HEK293 (cell line): ENCODE measurements around the gene CLDN7.
A peak's percentile ranks its signal among the peaks of the same experiment; 100 is the strongest.

Experiments used
- CTCF ChIA-PET: fragments of 350-600 bp; formaldehyde crosslinking; extraction: SDS; loops from one replicate; lab custom pipeline; 2021; ENCODE audit warnings: antibody characterized with exemption; lab: Yijun Ruan, JAX
- POLR2A ChIA-PET: fragments of 300-600 bp; formaldehyde crosslinking; extraction: SDS; loops from one replicate; lab custom pipeline; 2020; ENCODE audit warnings: antibody characterized with exemption, inconsistent platforms; lab: Yijun Ruan, JAX
- H3K27ac ChIP-seq: fragments of 200-500 bp; sonication (Bioruptor generic); 2 replicates; pipeline ENCODE4 v1.5.1; 2014; ENCODE audit warnings: low read depth, low read length, control low read depth, inconsistent platforms; ENCODE audit errors: extremely low read depth
- H3K36me3 ChIP-seq, 2 experiments: fragments of 200-500 bp in 1 of 2; sonication (Bioruptor generic) in 1 of 2; 1 replicate in 1 of 2; 2 replicates in 1 of 2; pipeline ENCODE4 v1.5.1; 2014 to 2017; ENCODE audit warnings: inconsistent platforms in 2 of 2, low read length in 2 of 2; ENCODE audit not compliant: control insufficient read depth in 2 of 2, insufficient read depth in 1 of 2
- H3K4me1 ChIP-seq: fragments of 200-500 bp; sonication (Bioruptor generic); 2 replicates; pipeline ENCODE4 v1.5.1; 2014; ENCODE audit warnings: mild to moderate bottlenecking, low read length, inconsistent platforms; ENCODE audit not compliant: control insufficient read depth, insufficient read depth
- H3K4me3 ChIP-seq: 2 replicates; pipeline ENCODE4 v1.5.1; 2011; ENCODE audit warnings: low read depth, mild to moderate bottlenecking, control low read depth, low read length, moderate library complexity
- H3K9me3 ChIP-seq: fragments of 200-500 bp; sonication (Bioruptor generic); 2 replicates; pipeline ENCODE4 v1.5.1; 2014; ENCODE audit warnings: low read depth, low read length, inconsistent platforms; ENCODE audit not compliant: control insufficient read depth, insufficient read depth
- GLIS2 ChIP-seq: fragments of 450-650 bp; formaldehyde crosslinking; IDR thresholded peaks from 2 replicates; pipeline ENCODE4 v1.5.1; 2016; ENCODE audit warnings: missing biosample characterization, missing genetic modification characterization
- HOXD13 ChIP-seq: sonication (generic); formaldehyde crosslinking; IDR thresholded peaks from 2 replicates; pipeline ENCODE4 v1.8.0; 2022; ENCODE audit warnings: missing genetic modification reagents, borderline replicate concordance
- IKZF3 ChIP-seq: fragments of 450-650 bp; IDR thresholded peaks from 2 replicates; pipeline ENCODE4 v1.5.0; 2018; ENCODE audit warnings: missing biosample characterization, mild to moderate bottlenecking, missing genetic modification characterization, moderate library complexity
- KLF16 ChIP-seq: fragments of 450-650 bp; formaldehyde crosslinking; IDR thresholded peaks from 2 replicates; pipeline ENCODE4 v1.5.1; 2017; ENCODE audit warnings: missing biosample characterization, missing genetic modification characterization
- PRDM1 ChIP-seq: fragments of 450-650 bp; formaldehyde crosslinking; IDR thresholded peaks from 2 replicates; pipeline ENCODE4; 2016; ENCODE audit warnings: missing biosample characterization, missing genetic modification characterization
- PRDM6 ChIP-seq: fragments of 450-650 bp; formaldehyde crosslinking; IDR thresholded peaks from 2 replicates; pipeline ENCODE4 v1.5.1; 2017; ENCODE audit warnings: missing biosample characterization, missing genetic modification characterization
- REST ChIP-seq: fragments of 450-650 bp; formaldehyde crosslinking; IDR thresholded peaks from 2 replicates; pipeline ENCODE4 v1.5.1; 2016; ENCODE audit warnings: missing biosample characterization, missing genetic modification characterization
- SP2 ChIP-seq: fragments of 450-650 bp; formaldehyde crosslinking; IDR thresholded peaks from 2 replicates; pipeline ENCODE4 v1.5.1; 2016; ENCODE audit warnings: missing biosample characterization, missing genetic modification characterization
- WT1 ChIP-seq: fragments of 450-650 bp; formaldehyde crosslinking; IDR thresholded peaks from 2 replicates; pipeline ENCODE4 v1.5.1; 2016; ENCODE audit warnings: missing biosample characterization, missing genetic modification characterization
- ZFP41 ChIP-seq: fragments of 450-650 bp; formaldehyde crosslinking; IDR thresholded peaks from 2 replicates; pipeline ENCODE4 v1.5.1; 2016; ENCODE audit warnings: missing biosample characterization, missing genetic modification characterization, borderline replicate concordance
- ZNF239 ChIP-seq: fragments of 450-650 bp; formaldehyde crosslinking; IDR thresholded peaks from 2 replicates; pipeline ENCODE4 v1.5.1; 2016; ENCODE audit warnings: missing biosample characterization, missing genetic modification characterization
- ZNF280C ChIP-seq: fragments of 450-650 bp; formaldehyde crosslinking; IDR thresholded peaks from 2 replicates; pipeline ENCODE4 v1.5.1; 2016; ENCODE audit warnings: missing biosample characterization, missing genetic modification characterization
- ZNF341 ChIP-seq: fragments of 450-650 bp; formaldehyde crosslinking; IDR thresholded peaks from 2 replicates; pipeline ENCODE4; 2016; ENCODE audit warnings: low read depth, missing biosample characterization, missing genetic modification characterization
- ZNF366 ChIP-seq: fragments of 450-650 bp; formaldehyde crosslinking; conservative IDR thresholded peaks from 2 replicates; pipeline ENCODE4 v1.5.1; 2016; ENCODE audit warnings: missing biosample characterization, missing genetic modification characterization
- ZNF416 ChIP-seq: fragments of 450-650 bp; formaldehyde crosslinking; IDR thresholded peaks from 2 replicates; pipeline ENCODE4 v1.5.1; 2016; ENCODE audit warnings: missing biosample characterization, missing genetic modification characterization
- ZNF560 ChIP-seq: fragments of 450-650 bp; formaldehyde crosslinking; IDR thresholded peaks from 2 replicates; pipeline ENCODE4 v1.5.1; 2017; ENCODE audit warnings: missing biosample characterization, missing genetic modification characterization, borderline replicate concordance
- ZNF610 ChIP-seq: fragments of 450-650 bp; formaldehyde crosslinking; IDR thresholded peaks from 2 replicates; pipeline ENCODE4 v1.5.1; 2016; ENCODE audit warnings: missing biosample characterization, missing genetic modification characterization, borderline replicate concordance
- ZNF777 ChIP-seq: fragments of 450-650 bp; formaldehyde crosslinking; IDR thresholded peaks from 2 replicates; pipeline ENCODE4 v1.5.1; 2017; ENCODE audit warnings: missing biosample characterization, missing genetic modification characterization, borderline replicate concordance
- TF ChIP-seq, protein P1 (sequence below): fragments of 450-650 bp; formaldehyde crosslinking; conservative IDR thresholded peaks from 2 replicates; pipeline ENCODE4 v1.5.1; 2016; ENCODE audit warnings: low read depth, missing biosample characterization, missing genetic modification characterization
- TF ChIP-seq, protein P2 (sequence below): fragments of 450-650 bp; formaldehyde crosslinking; IDR thresholded peaks from 2 replicates; pipeline ENCODE4 v1.5.1; 2017; ENCODE audit warnings: missing biosample characterization, missing genetic modification characterization

The CLDN7 gene

DNA sequence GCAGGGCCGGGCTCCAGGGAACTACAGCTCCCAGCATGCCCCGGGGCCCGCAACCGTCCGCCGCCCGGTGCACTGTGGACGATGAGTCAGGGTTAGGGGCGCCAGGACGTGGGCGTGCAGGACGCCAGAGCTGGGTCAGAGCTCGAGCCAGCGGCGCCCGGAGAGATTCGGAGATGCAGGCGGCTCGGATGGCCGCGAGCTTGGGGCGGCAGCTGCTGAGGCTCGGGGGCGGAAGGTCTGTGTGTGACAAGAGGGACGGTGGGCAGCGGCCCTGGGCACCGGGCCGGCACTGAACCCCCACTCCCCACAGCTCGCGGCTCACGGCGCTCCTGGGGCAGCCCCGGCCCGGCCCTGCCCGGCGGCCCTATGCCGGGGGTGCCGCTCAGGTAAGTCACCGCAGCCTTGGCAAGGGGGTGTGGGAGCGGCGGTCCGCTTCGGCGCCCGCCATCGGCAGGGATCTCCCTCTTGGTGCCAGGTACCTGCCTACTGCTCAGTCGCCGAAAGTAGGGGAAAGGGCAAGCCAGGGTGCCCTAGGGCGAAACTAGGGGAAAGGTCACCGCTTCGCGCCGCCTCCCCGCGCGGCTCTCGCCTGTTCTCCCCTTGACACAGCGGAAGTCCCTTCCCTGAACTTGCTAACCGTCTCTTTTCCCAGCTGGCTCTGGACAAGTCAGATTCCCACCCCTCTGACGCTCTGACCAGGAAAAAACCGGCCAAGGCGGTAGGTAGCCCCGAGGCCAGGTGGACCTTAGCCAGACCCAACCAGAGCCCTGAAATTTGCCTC is 42.3 kb downstream of the CLDN7 start, which contains the start of the genes ACADVL and DLG4 (continued):
- no peak for TF ChIP-seq ZNF280C (tag by site-specific recombination)
- no peak for TF ChIP-seq ZNF416 (tag by site-specific recombination)
- TF ChIP-seq HOXD13 (CRISPR knock-in tag) = no peak
- TF ChIP-seq WT1 (tag by site-specific recombination) = no peak; the same call in 1 of the 2 replicates
- no peak for TF ChIP-seq ZNF239
- 0 out of 2 replicates have a peak, but pooled peaks have one; percentile 22 for TF ChIP-seq ZNF610 (tag by site-specific recombination)
- TF ChIP-seq REST (tag by site-specific recombination) = peak; percentile 20; the same call in 1 of the 2 replicates
- TF ChIP-seq, protein P1, sequence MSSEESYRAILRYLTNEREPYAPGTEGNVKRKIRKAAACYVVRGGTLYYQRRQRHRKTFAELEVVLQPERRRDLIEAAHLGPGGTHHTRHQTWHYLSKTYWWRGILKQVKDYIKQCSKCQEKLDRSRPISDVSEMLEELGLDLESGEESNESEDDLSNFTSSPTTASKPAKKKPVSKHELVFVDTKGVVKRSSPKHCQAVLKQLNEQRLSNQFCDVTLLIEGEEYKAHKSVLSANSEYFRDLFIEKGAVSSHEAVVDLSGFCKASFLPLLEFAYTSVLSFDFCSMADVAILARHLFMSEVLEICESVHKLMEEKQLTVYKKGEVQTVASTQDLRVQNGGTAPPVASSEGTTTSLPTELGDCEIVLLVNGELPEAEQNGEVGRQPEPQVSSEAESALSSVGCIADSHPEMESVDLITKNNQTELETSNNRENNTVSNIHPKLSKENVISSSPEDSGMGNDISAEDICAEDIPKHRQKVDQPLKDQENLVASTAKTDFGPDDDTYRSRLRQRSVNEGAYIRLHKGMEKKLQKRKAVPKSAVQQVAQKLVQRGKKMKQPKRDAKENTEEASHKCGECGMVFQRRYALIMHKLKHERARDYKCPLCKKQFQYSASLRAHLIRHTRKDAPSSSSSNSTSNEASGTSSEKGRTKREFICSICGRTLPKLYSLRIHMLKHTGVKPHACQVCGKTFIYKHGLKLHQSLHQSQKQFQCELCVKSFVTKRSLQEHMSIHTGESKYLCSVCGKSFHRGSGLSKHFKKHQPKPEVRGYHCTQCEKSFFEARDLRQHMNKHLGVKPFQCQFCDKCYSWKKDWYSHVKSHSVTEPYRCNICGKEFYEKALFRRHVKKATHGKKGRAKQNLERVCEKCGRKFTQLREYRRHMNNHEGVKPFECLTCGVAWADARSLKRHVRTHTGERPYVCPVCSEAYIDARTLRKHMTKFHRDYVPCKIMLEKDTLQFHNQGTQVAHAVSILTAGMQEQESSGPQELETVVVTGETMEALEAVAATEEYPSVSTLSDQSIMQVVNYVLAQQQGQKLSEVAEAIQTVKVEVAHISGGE (tag by site-specific recombination) = peak; percentile 68
- TF ChIP-seq GLIS2 (tag by site-specific recombination) = peak; percentile 62
- no peak for TF ChIP-seq PRDM6 (tag by site-specific recombination)

- ChIA-PET CTCF (interaction anchor here (0.7 to 4.2 kb wide), 8 partner anchors 15 to 174 kb away, joined by 3 to 34 read pairs (median 6); partner anchors contain the start of genes DVL2, GABARAP and PHF23), POLR2A (interaction anchor here (0.6 to 9.8 kb wide), 18 partner anchors 13 to 296 kb away, joined by 3 to 284 read pairs (median 6); partner anchors contain the start of genes CTDNEP1, DVL2, ELP5 and GABARAP)
- Histone ChIP-seq H3K4me3 (peak overlapping the region; percentile 83), H3K9me3 (no peaks in the 10 kb centered on the region), H3K4me1 (peaks cover 7% of the 10 kb centered on the region), H3K36me3 (peaks cover 12 to 34% of the 10 kb centered on the region in 2 experiments; a peak in 2 of 3 replicates), H3K27ac (peak overlapping the region; percentile 83; the same call in 1 of the 2 replicates)
- peak; percentile 66; the same call in 1 of the 2 replicates for TF ChIP-seq ZNF777 (tag by site-specific recombination)
- TF ChIP-seq ZNF366 (tag by site-specific recombination) = peak; percentile 58; the same call in 1 of the 2 replicates
- TF ChIP-seq, protein P2, sequence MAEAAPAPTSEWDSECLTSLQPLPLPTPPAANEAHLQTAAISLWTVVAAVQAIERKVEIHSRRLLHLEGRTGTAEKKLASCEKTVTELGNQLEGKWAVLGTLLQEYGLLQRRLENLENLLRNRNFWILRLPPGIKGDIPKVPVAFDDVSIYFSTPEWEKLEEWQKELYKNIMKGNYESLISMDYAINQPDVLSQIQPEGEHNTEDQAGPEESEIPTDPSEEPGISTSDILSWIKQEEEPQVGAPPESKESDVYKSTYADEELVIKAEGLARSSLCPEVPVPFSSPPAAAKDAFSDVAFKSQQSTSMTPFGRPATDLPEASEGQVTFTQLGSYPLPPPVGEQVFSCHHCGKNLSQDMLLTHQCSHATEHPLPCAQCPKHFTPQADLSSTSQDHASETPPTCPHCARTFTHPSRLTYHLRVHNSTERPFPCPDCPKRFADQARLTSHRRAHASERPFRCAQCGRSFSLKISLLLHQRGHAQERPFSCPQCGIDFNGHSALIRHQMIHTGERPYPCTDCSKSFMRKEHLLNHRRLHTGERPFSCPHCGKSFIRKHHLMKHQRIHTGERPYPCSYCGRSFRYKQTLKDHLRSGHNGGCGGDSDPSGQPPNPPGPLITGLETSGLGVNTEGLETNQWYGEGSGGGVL (tag by site-specific recombination) = peak; percentile 55; the same call in 1 of the 2 replicates
- TF ChIP-seq IKZF3 (tag by site-specific recombination) = peak; percentile 44; the same call in 1 of the 2 replicates
- TF ChIP-seq ZNF560 (tag by site-specific recombination) = no peak
- peak; percentile 34; the same call in 1 of the 2 replicates for TF ChIP-seq ZNF341 (tag by site-specific recombination)
- peak; percentile 62 for TF ChIP-seq PRDM1
- no peak for TF ChIP-seq KLF16 (tag by site-specific recombination)
- TF ChIP-seq SP2 (tag by site-specific recombination) = peak; percentile 59
- TF ChIP-seq ZFP41 (tag by site-specific recombination) = no peak
Observed at GRCh38 chr17:7219229-7219811, 43.0 kb downstream of the CLDN7 start.
